DOHH2 (cell line): Measurements from ENCODE around the gene GLRX2.
"Not testable (repeated sequence)": the region's sequence is repeated elsewhere in the genome, so short reads cannot be mapped to it uniquely, and the experiment has no call there.

Source experiments
- H3F3A ChIP-seq: fragments of 200-600 bp; sonication (generic), shearing (Covaris generic); 2 replicates; pipeline ENCODE4 v1.6.0; 2016; ENCODE audit warnings: antibody characterized with exemption, mild to moderate bottlenecking; ENCODE audit not compliant: control insufficient read depth, insufficient read depth
- H3K27ac ChIP-seq: fragments of 200-600 bp; sonication (generic); 2 replicates; pipeline ENCODE4 v1.5.1; 2014; ENCODE audit warnings: low read depth, mild to moderate bottlenecking, low read length, moderate library complexity
- H3K27me3 ChIP-seq: fragments of 200-600 bp; sonication (generic); 2 replicates; pipeline ENCODE4 v1.6.1; 2014; ENCODE audit warnings: mild to moderate bottlenecking, low read length, mixed read lengths; ENCODE audit not compliant: control insufficient read depth
- H3K36me3 ChIP-seq: fragments of 200-600 bp; sonication (generic); 2 replicates; pipeline ENCODE4 v1.6.1; 2014; ENCODE audit warnings: mild to moderate bottlenecking, low read length, moderate library complexity, mixed read lengths; ENCODE audit not compliant: control insufficient read depth
- H3K4me1 ChIP-seq: fragments of 200-600 bp; sonication (generic); 2 replicates; pipeline ENCODE4 v1.6.1; 2014; ENCODE audit warnings: mild to moderate bottlenecking, low read length, mixed read lengths; ENCODE audit not compliant: control insufficient read depth
- H3K4me2 ChIP-seq: fragments of 200-600 bp; sonication (generic); 2 replicates; pipeline ENCODE4 v1.6.0; 2014; ENCODE audit warnings: mild to moderate bottlenecking, low read length, moderate library complexity
- H3K4me3 ChIP-seq: fragments of 200-600 bp; sonication (generic); 2 replicates; pipeline ENCODE4 v1.5.1; 2014; ENCODE audit warnings: mild to moderate bottlenecking, low read length, mixed read lengths
- H3K79me2 ChIP-seq: fragments of 200-600 bp; sonication (generic); 2 replicates; pipeline ENCODE4 v1.6.1; 2014; ENCODE audit warnings: mild to moderate bottlenecking, low read length, mixed read lengths; ENCODE audit not compliant: control insufficient read depth
- H3K9me2 ChIP-seq: fragments of 200-600 bp; sonication (generic); replicated peaks from 2 replicates; pipeline ENCODE4 v1.6.1; 2014; ENCODE audit warnings: mild to moderate bottlenecking, low read length, mixed read lengths; ENCODE audit not compliant: control insufficient read depth
- H3K9me3 ChIP-seq: fragments of 200-600 bp; sonication (generic); 2 replicates; pipeline ENCODE4 v1.6.1; 2014; ENCODE audit warnings: antibody characterized with exemption, low read length, mixed read lengths; ENCODE audit not compliant: control insufficient read depth, insufficient read depth
- H4K20me1 ChIP-seq: fragments of 200-600 bp; sonication (generic); 2 replicates; pipeline ENCODE4 v1.6.0; 2014; ENCODE audit warnings: low read depth, mild to moderate bottlenecking, antibody characterized with exemption, low read length, moderate library complexity; ENCODE audit not compliant: control insufficient read depth, insufficient read depth
- EZH2phosphoT487 ChIP-seq: fragments of 200-600 bp; sonication (generic); IDR thresholded peaks from 2 replicates; pipeline ENCODE4 v1.6.1; 2017; ENCODE audit warnings: borderline replicate concordance, mild to moderate bottlenecking, antibody characterized with exemption, low read length, moderate library complexity, mixed read lengths
- TF ChIP-seq, protein P1 (sequence below): fragments of 200-600 bp; sonication (generic); IDR thresholded peaks from one replicate; pipeline ENCODE4 v1.5.1; 2014; ENCODE audit warnings: antibody characterized with exemption, mild to moderate bottlenecking, low read depth, low read length; ENCODE audit not compliant: poor library complexity, severe bottlenecking

The GLRX2 gene

GRCh38 chr1:193118803-193119730, 13.9 kb upstream of the GLRX2 start:
- Histone ChIP-seq H3K9me2 (no peaks in the 10 kb centered on the region), H3K27ac (no peak overlapping the region), H3F3A (peaks cover 6% of the 10 kb centered on the region), H3K79me2 (peaks cover 18% of the 10 kb centered on the region), H3K4me3 (no peak overlapping the region), H3K36me3 (peaks cover 5% of the 10 kb centered on the region; the same call in 1 of the 2 replicates), H3K4me2 (no peak overlapping the region), H3K9me3 (no peaks in the 10 kb centered on the region), H4K20me1 (0 out of 2 replicates have a peak, but pooled peaks cover 9% of the 10 kb centered on the region), H3K4me1 (peaks cover 20% of the 10 kb centered on the region), H3K27me3 (no peaks in the 10 kb centered on the region)
- TF ChIP-seq, protein P1, sequence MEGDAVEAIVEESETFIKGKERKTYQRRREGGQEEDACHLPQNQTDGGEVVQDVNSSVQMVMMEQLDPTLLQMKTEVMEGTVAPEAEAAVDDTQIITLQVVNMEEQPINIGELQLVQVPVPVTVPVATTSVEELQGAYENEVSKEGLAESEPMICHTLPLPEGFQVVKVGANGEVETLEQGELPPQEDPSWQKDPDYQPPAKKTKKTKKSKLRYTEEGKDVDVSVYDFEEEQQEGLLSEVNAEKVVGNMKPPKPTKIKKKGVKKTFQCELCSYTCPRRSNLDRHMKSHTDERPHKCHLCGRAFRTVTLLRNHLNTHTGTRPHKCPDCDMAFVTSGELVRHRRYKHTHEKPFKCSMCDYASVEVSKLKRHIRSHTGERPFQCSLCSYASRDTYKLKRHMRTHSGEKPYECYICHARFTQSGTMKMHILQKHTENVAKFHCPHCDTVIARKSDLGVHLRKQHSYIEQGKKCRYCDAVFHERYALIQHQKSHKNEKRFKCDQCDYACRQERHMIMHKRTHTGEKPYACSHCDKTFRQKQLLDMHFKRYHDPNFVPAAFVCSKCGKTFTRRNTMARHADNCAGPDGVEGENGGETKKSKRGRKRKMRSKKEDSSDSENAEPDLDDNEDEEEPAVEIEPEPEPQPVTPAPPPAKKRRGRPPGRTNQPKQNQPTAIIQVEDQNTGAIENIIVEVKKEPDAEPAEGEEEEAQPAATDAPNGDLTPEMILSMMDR, result no peak
- no peak for TF ChIP-seq EZH2phosphoT487

DNA sequence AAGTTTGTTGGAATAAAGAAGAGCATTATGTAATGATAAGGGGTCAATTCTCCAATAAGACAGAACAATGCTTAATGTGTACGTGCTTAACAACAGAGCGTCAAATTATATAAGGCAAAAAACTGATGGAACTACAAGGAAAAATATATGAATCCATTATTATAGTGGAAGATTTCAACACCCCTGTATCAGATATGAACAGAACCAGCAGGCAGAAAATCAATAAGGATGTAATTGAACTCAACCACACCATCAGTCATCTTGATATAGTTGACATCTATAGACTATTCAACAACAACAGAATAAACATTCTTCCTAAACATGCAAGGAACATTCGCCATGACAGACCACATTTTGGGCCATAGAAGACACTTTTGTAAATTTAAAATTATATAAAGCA, 13.0 kb upstream of the GLRX2 start:
- Histone ChIP-seq H4K20me1 (0 out of 2 replicates have a peak, but pooled peaks cover under 1% of the 10 kb centered on the region), H3K36me3 (no peaks in the 10 kb centered on the region; the same call in 1 of the 2 replicates), H3K4me3 (no peak overlapping the region), H3F3A (peaks cover 6% of the 10 kb centered on the region), H3K9me3 (no peaks in the 10 kb centered on the region), H3K27ac (no peak overlapping the region), H3K9me2 (no peaks in the 10 kb centered on the region), H3K79me2 (peaks cover 9% of the 10 kb centered on the region), H3K4me2 (no peak overlapping the region), H3K27me3 (no peaks in the 10 kb centered on the region), H3K4me1 (peaks cover 11% of the 10 kb centered on the region)
- TF ChIP-seq EZH2phosphoT487, result no peak
- TF ChIP-seq, protein P1, result no peak

DNA sequence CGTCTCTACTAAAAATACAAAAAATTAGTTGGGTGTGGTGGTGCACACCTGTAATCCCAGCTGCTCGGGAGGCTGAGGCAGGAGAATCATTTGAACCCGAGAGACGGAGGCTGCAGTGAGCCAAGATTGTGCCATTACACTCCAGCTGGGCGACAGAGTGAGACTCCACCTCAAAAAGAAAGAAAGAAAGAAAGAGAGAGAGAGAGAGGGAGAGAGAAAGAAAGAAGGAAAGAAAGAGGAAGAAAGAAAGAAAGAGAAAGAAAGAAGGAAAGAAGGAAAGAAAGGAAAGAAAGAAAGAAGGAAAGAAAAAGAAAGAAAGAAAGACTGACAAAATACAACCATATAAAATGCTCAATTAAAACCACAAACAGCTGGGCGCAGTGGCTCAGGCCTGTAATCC, 12.0 kb upstream of the GLRX2 start:
- not testable (repeated sequence) for H3K4me2 ChIP-seq, H3K9me2 ChIP-seq, H3K4me3 ChIP-seq, H3K79me2 ChIP-seq, H3K27me3 ChIP-seq, H4K20me1 ChIP-seq, H3K36me3 ChIP-seq, H3K9me3 ChIP-seq, H3K27ac ChIP-seq, H3F3A ChIP-seq
- H3K4me1 ChIP-seq, result peaks cover 12% of the 10 kb centered on the region

- Histone ChIP-seq H3K4me2 (no peak overlapping the region), H3K79me2 (no peaks in the 10 kb centered on the region), H3K36me3 (no peaks in the 10 kb centered on the region), H3F3A (no peaks in the 10 kb centered on the region), H3K4me1 (peaks cover 8% of the 10 kb centered on the region), H3K27ac (no peak overlapping the region), H3K9me3 (no peaks in the 10 kb centered on the region), H4K20me1 (no peaks in the 10 kb centered on the region), H3K27me3 (no peaks in the 10 kb centered on the region), H3K9me2 (no peaks in the 10 kb centered on the region), H3K4me3 (no peak overlapping the region)
- TF ChIP-seq, protein P1, result no peak
- TF ChIP-seq EZH2phosphoT487, result no peak
Measured at GRCh38 chr1:193115629-193116227, 10.5 kb upstream of the GLRX2 start.
